HG03196 (cell line): Measurements from ENCODE around the gene FANCD2OS.
"Not testable (repeated sequence)": the region's sequence is repeated elsewhere in the genome, so short reads cannot be mapped to it uniquely, and the experiment has no call there.

Experiments used
- ATAC-seq: cut with Tn5 transposase; IDR thresholded peaks from one replicate; pipeline ENCODE4 v1.9.1; 2021; ENCODE audit not compliant: unreplicated experiment

FANCD2OS gene

GRCh38 chr3:10108091-10108490, at the start of gene FANCD2OS:
Gene FANCD2OS (minus strand): TSS chr3:10108255. CDS start chr3:10104774, 3,481 bp downstream.
- ATAC-seq: no peak

- no peak for ATAC-seq
Measured at GRCh38 chr3:10157031-10157430, 49.0 kb upstream of the FANCD2OS start.

GRCh38 chr3:10155658-10156057, 47.6 kb upstream of the FANCD2OS start:
- ATAC-seq: no peak

GRCh38 chr3:10155123-10155472, 47.0 kb upstream of the FANCD2OS start:
- no peak for ATAC-seq

GRCh38 chr3:10154335-10155122, 46.5 kb upstream of the FANCD2OS start:
- ATAC-seq: no peak

GRCh38 chr3:10150987-10151386, 42.9 kb upstream of the FANCD2OS start:
- ATAC-seq: no peak

- no peak for ATAC-seq
Measured at GRCh38 chr3:10149226-10149625, 41.2 kb upstream of the FANCD2OS start.

GRCh38 chr3:10145685-10146084, 37.6 kb upstream of the FANCD2OS start:
- no peak for ATAC-seq

GRCh38 chr3:10142707-10143560, 34.9 kb upstream of the FANCD2OS start:
- no peak for ATAC-seq

- ATAC-seq: no peak
Measured at GRCh38 chr3:10140996-10141546, 33.0 kb upstream of the FANCD2OS start.

- ATAC-seq: no peak
Measured at GRCh38 chr3:10137178-10137577, 29.1 kb upstream of the FANCD2OS start.

- no peak for ATAC-seq
Measured at GRCh38 chr3:10136426-10137005, 28.5 kb upstream of the FANCD2OS start.

GRCh38 chr3:10135872-10136271, 27.8 kb upstream of the FANCD2OS start:
- not testable (repeated sequence) for ATAC-seq

GRCh38 chr3:10122724-10123123, 14.7 kb upstream of the FANCD2OS start:
- no peak for ATAC-seq

- no peak for ATAC-seq
Measured at GRCh38 chr3:10121064-10121463, 13.0 kb upstream of the FANCD2OS start.

- ATAC-seq: no peak
Measured at GRCh38 chr3:10119376-10119775, 11.3 kb upstream of the FANCD2OS start.

GRCh38 chr3:10116928-10117327, 8.9 kb upstream of the FANCD2OS start:
- ATAC-seq: no peak

- ATAC-seq: no peak
Measured at GRCh38 chr3:10116138-10116460, 8.0 kb upstream of the FANCD2OS start.

- peak; percentile 95 for ATAC-seq
Measured at GRCh38 chr3:10115326-10116137, 7.5 kb upstream of the FANCD2OS start, which contains the start of gene BRK1. Gene BRK1 (plus strand): TSS chr3:10115675. CDS start chr3:10115702, 27 bp downstream.

GRCh38 chr3:10106919-10107318, 1.1 kb downstream of the FANCD2OS start:
- no peak for ATAC-seq

- no peak for ATAC-seq
Measured at GRCh38 chr3:10099041-10099440, 9.0 kb downstream of the FANCD2OS start.
